ENCODE measurements around the gene TP53TG3E. TPM values are rescaled to one million over a fixed set of nuclear protein-coding genes. Genes with fewer than 3 reads are reported as not detected.
"Not testable (repeated sequence)": the region's sequence is repeated elsewhere in the genome, so short reads cannot be mapped to it uniquely, and the experiment has no call there.

TP53TG3E gene
- 0.08 and 0.67 TPM in 2 replicates for polyA plus RNA-seq (2012; rRNA removed)
- not detected in 2 replicates for polyA plus RNA-seq (2012; cell fraction: cytosol; rRNA removed)
- 2.6 and 4.5 TPM in 2 replicates for polyA plus RNA-seq (2012; cell fraction: nucleus; rRNA removed)

DNA sequence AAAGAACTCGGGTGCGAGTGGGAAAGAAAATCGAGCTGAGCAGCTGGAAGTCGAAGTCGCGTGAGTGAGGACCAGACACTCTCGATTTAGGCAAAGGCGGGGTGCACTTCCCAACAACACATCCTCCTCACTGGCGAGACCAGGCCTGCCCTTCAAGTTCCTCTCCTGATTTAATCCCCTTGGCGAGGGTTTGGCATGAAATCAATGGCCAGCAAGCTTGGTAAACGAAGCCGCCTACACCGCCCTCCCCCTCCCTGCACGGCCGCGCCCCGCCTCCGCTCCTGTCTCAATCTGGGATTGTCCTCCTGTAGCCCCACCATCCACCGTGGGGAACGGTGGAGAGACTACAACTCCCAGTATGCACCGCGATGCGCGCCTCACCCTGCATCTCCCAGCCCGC lies at the start of gene TP53TG3E:
TSS of gene TP53TG3E (plus strand) at position 301 of the 400 bp plus-strand sequence. CDS start at position 369, 68 bp downstream.
- H3K4me2 ChIP-seq; DNase-seq; H3K9me2 ChIP-seq; H3K4me3 ChIP-seq (ENCODE audit: low read depth in 2 of 2, low read length in 1 of 2); H2AFZ ChIP-seq (ENCODE audit: low read depth); H4K20me1 ChIP-seq (ENCODE audit: insufficient read depth); H3K27me3 ChIP-seq (ENCODE audit: insufficient read depth); H3K9me3 ChIP-seq; H3K27ac ChIP-seq (ENCODE audit: low read depth in 2 of 2, low read length in 1 of 2); H3F3A ChIP-seq (replicated peaks; ENCODE audit: insufficient read depth); H3K79me2 ChIP-seq (ENCODE audit: insufficient read depth); H3K9ac ChIP-seq; POLR2A ChIA-PET; H3K4me1 ChIP-seq (ENCODE audit: control insufficient read depth in 1 of 2, insufficient read depth in 2 of 2, low read depth in 1 of 2, low read length in 1 of 2); H3K36me3 ChIP-seq (replicated peaks in 1 of 2; ENCODE audit: control insufficient read depth in 1 of 2, insufficient read depth in 2 of 2, low read length in 1 of 2); CTCF ChIA-PET: not testable (repeated sequence)
- WGBS (ENCODE audit: low lambda C conversion rate) = no CpG with 5 or more reads among the region's 25 CpGs

DNA sequence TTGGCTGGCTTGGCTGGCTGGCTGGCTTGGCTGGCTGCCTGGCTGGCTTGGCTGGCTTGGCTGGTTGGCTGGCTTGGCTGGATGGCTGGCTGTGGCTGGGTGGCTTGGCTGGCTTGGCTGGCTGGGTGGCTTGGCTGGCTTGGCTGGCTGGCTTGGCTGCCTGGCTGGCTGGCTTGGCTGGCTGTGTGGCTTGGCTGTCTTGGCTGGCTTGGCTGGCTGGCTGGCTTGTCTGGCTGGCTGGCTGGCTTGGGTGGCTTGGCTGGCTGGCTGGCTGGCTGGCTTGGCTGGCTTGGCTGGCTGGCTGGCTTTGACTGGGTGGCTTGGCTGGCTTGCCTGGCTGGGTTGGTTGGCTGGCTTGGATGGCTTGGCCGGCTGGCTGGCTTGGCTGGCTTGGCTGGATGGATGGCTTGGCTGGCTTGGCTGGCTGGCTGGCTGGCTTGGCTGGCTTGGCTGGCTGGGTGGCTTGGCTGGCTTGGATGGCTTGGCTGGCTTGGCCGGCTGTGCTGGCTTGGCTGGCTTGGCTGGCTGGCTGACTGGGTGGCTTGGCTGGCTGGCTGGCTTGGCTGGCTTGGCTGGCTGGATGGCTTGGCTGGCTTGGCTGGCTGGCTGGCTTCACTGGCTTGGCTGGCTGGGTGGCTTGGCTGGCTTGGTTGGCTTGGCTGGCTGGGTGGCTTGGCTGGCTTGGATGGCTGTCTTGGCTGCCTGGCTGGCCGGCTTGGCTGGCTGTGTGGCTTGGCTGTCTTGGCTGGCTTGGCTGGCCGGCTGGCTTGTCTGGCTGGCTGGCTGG lies 32.3 kb downstream of the TP53TG3E start:
- POLR2A ChIA-PET; DNase-seq; H4K20me1 ChIP-seq (ENCODE audit: insufficient read depth); H3F3A ChIP-seq (replicated peaks; ENCODE audit: insufficient read depth); H3K9ac ChIP-seq; H2AFZ ChIP-seq (ENCODE audit: low read depth); H3K27me3 ChIP-seq (ENCODE audit: insufficient read depth); H3K9me2 ChIP-seq; CTCF ChIA-PET; H3K4me1 ChIP-seq (ENCODE audit: control insufficient read depth in 1 of 2, insufficient read depth in 2 of 2, low read depth in 1 of 2, low read length in 1 of 2); H3K79me2 ChIP-seq (ENCODE audit: insufficient read depth); H3K36me3 ChIP-seq (replicated peaks in 1 of 2; ENCODE audit: control insufficient read depth in 1 of 2, insufficient read depth in 2 of 2, low read length in 1 of 2); H3K4me3 ChIP-seq (ENCODE audit: low read depth in 2 of 2, low read length in 1 of 2); H3K9me3 ChIP-seq; H3K4me2 ChIP-seq; H3K27ac ChIP-seq (ENCODE audit: low read depth in 2 of 2, low read length in 1 of 2): not testable (repeated sequence)
- WGBS (ENCODE audit: low lambda C conversion rate) = 9% methylated on average over 4 of the region's 4 CpGs

- H3F3A ChIP-seq (replicated peaks; ENCODE audit: insufficient read depth); H3K9me3 ChIP-seq; H3K79me2 ChIP-seq (ENCODE audit: insufficient read depth); H3K27me3 ChIP-seq (ENCODE audit: insufficient read depth); H3K9ac ChIP-seq; H3K9me2 ChIP-seq; H3K4me2 ChIP-seq; H3K4me1 ChIP-seq (ENCODE audit: control insufficient read depth in 1 of 2, insufficient read depth in 2 of 2, low read depth in 1 of 2, low read length in 1 of 2); POLR2A ChIA-PET; CTCF ChIA-PET; H3K27ac ChIP-seq (ENCODE audit: low read depth in 2 of 2, low read length in 1 of 2); H3K4me3 ChIP-seq (ENCODE audit: low read depth in 2 of 2, low read length in 1 of 2); DNase-seq; H3K36me3 ChIP-seq (replicated peaks in 1 of 2; ENCODE audit: control insufficient read depth in 1 of 2, insufficient read depth in 2 of 2, low read length in 1 of 2); H2AFZ ChIP-seq (ENCODE audit: low read depth); H4K20me1 ChIP-seq (ENCODE audit: insufficient read depth): not testable (repeated sequence)
- 16% methylated on average over 5 of the region's 5 CpGs for WGBS (ENCODE audit: low lambda C conversion rate)
Observed at GRCh38 chr16:33337627-33338542, 33.8 kb downstream of the TP53TG3E start.

DNA sequence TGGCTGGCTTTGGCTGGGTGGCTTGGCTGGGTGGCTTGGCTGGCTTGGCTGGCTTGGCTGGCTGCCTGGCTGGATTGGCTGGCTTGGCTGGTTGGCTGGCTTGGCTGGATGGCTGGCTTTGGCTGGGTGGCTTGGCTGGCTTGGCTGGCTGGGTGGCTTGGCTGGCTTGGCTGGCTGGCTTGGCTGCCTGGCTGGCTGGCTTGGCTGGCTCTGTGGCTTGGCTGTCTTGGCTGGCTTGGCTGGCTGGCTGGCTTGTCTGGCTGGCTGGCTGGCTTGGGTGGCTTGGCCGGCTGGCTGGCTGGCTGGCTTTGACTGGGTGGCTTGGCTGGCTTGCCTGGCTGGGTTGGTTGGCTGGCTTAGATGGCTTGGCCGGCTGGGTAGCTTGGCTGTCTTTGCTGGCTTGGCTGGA lies 34.4 kb downstream of the TP53TG3E start:
- H3K4me3 ChIP-seq (ENCODE audit: low read depth in 2 of 2, low read length in 1 of 2); H3K27me3 ChIP-seq (ENCODE audit: insufficient read depth); H3F3A ChIP-seq (replicated peaks; ENCODE audit: insufficient read depth); H3K4me1 ChIP-seq (ENCODE audit: control insufficient read depth in 1 of 2, insufficient read depth in 2 of 2, low read depth in 1 of 2, low read length in 1 of 2); H3K27ac ChIP-seq (ENCODE audit: low read depth in 2 of 2, low read length in 1 of 2); H3K79me2 ChIP-seq (ENCODE audit: insufficient read depth); POLR2A ChIA-PET; H4K20me1 ChIP-seq (ENCODE audit: insufficient read depth); H3K9ac ChIP-seq; H3K9me3 ChIP-seq; H3K9me2 ChIP-seq; H3K36me3 ChIP-seq (replicated peaks in 1 of 2; ENCODE audit: control insufficient read depth in 1 of 2, insufficient read depth in 2 of 2, low read length in 1 of 2); DNase-seq; CTCF ChIA-PET; H2AFZ ChIP-seq (ENCODE audit: low read depth); H3K4me2 ChIP-seq: not testable (repeated sequence)
- 1% methylated on average over 2 of the region's 2 CpGs for WGBS (ENCODE audit: low lambda C conversion rate)

DNA sequence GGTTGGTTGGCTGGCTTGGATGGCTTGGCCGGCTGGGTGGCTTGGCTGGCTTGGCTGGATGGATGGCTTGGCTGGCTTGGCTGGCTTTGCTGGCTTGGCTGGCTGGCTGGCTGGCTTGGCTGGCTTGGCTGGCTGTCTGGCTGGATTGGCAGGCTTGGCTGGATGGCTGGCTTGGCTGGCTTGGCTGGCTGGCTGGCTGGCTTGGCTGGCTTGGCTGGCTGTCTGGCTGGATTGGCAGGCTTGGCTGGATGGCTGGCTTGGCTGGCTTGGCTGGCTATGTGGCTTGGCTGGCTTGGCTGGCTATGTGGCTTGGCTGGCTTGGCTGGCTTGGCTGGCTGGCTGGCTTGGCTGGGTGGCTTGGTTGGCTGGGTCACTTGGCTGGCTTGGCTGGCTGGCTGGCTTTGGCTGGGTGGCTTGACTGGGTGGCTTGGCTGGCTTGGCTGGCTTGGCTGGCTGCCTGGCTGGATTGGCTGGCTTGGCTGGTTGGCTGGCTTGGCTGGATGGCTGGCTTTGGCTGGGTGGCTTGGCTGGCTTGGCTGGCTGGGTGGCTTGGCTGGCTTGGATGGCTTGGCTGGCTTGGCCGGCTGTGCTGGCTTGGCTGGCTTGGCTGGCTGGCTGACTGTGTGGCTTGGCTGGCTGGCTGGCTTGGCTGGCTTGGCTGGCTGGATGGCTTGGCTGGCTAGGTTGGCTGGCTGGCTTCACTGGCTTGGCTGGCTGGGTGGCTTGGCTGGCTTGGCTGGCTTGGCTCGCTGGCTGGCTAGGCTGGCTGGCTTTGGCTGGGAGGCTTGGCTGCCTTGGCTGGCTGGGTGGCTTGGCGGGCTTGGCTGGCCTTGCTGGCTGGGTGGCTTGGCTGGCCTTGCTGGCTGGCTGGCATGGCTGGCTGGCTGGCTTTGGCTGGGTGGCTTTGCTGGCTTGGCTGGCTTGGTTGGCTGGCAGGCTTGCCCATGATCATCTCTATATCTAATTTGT lies 35.3 kb downstream of the TP53TG3E start:
- H2AFZ ChIP-seq (ENCODE audit: low read depth); H3K9me3 ChIP-seq; H3K36me3 ChIP-seq (replicated peaks in 1 of 2; ENCODE audit: control insufficient read depth in 1 of 2, insufficient read depth in 2 of 2, low read length in 1 of 2); H3K27ac ChIP-seq (ENCODE audit: low read depth in 2 of 2, low read length in 1 of 2); H3K27me3 ChIP-seq (ENCODE audit: insufficient read depth); H3K4me2 ChIP-seq; H3F3A ChIP-seq (replicated peaks; ENCODE audit: insufficient read depth); H4K20me1 ChIP-seq (ENCODE audit: insufficient read depth); H3K4me1 ChIP-seq (ENCODE audit: control insufficient read depth in 1 of 2, insufficient read depth in 2 of 2, low read depth in 1 of 2, low read length in 1 of 2); CTCF ChIA-PET; H3K9me2 ChIP-seq; H3K79me2 ChIP-seq (ENCODE audit: insufficient read depth); H3K9ac ChIP-seq; DNase-seq; POLR2A ChIA-PET; H3K4me3 ChIP-seq (ENCODE audit: low read depth in 2 of 2, low read length in 1 of 2): not testable (repeated sequence)
- 18% methylated on average over 3 of the region's 4 CpGs for WGBS (ENCODE audit: low lambda C conversion rate)

Data from SK-N-SH (cell line).